Nephron (organoid): ENCODE measurements around the gene HOXB4.

ENCODE experiments used
- H3K27ac Mint-ChIP-seq, 3 experiments: 2 replicates each; pipeline ENCODE4 v1.8.0; 2020; ENCODE audit warnings: mixed read lengths in 3 of 3, mild to moderate bottlenecking in 2 of 3, moderate library complexity in 1 of 3
- H3K27me3 Mint-ChIP-seq: 2 replicates; pipeline ENCODE4 v1.8.0; 2021; ENCODE audit warnings: low read depth, mild to moderate bottlenecking, moderate library complexity, mixed read lengths
- H3K36me3 Mint-ChIP-seq: 2 replicates; pipeline ENCODE4 v1.8.0; 2020; ENCODE audit warnings: low read depth, mixed read lengths
- H3K4me1 Mint-ChIP-seq: 2 replicates; pipeline ENCODE4 v1.8.0; 2020; ENCODE audit warnings: mixed read lengths
- H3K4me3 Mint-ChIP-seq, 3 experiments: 2 replicates each; pipeline ENCODE4 v1.8.0; 2020; ENCODE audit warnings: mild to moderate bottlenecking in 3 of 3, mixed read lengths in 3 of 3, moderate library complexity in 2 of 3
- H3K9me3 Mint-ChIP-seq: 2 replicates; pipeline ENCODE4 v1.8.0; 2020; ENCODE audit warnings: mixed read lengths
- TF ChIP-seq, protein P1 (sequence below), 3 experiments: fragments of 200-600 bp; sonication (generic); IDR thresholded peaks; one replicate each; pipeline ENCODE4 v1.5.0; 2021; ENCODE audit warnings: antibody characterized with exemption in 3 of 3; ENCODE audit not compliant: unreplicated experiment in 3 of 3

The HOXB4 gene

DNA sequence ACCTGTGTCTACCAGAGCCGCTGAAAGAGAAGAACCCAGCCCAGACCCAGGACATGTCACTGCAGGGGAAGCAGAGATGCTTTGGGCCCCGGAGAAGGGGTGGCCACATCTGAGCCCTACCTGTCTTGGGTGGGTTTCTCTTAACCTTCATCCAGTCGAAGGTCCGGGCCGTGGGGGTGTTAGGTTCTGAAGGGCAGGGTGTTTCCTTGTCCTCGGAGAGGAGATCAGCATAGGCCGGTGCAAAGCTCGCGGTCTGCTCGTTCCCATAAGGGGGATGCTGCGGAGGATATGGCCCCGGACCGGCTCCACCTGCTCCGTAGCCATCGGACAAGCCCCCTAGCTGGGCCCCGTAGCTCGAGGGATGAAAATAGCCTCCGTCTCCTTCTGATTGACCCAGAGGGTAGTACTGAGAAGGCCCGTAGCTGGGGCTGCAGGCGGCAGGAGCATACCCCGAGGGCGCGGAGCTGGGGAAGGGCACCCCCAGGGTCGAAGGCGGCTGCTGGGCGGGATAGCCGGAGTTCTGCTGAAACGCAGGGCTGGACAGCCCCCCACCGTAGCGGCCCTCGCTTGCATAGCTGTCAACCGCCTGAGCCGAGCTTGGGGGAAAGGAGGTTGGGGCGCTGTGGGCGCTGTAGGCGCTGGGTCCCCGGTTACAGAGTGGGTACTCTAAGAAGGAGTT is 47.8 kb downstream of the HOXB4 start:
- Mint-ChIP-seq H3K9me3 (no peaks in the 10 kb centered on the region), H3K4me1 (peaks cover 56% of the 10 kb centered on the region), H3K27ac (peak overlapping the region in 1 of 3 experiments; percentile 27), H3K36me3 (no peaks in the 10 kb centered on the region), H3K27me3 (peaks cover 69% of the 10 kb centered on the region), H3K4me3 (peak overlapping the region; percentile 9 to 73 (median 49))
- TF ChIP-seq, protein P1, sequence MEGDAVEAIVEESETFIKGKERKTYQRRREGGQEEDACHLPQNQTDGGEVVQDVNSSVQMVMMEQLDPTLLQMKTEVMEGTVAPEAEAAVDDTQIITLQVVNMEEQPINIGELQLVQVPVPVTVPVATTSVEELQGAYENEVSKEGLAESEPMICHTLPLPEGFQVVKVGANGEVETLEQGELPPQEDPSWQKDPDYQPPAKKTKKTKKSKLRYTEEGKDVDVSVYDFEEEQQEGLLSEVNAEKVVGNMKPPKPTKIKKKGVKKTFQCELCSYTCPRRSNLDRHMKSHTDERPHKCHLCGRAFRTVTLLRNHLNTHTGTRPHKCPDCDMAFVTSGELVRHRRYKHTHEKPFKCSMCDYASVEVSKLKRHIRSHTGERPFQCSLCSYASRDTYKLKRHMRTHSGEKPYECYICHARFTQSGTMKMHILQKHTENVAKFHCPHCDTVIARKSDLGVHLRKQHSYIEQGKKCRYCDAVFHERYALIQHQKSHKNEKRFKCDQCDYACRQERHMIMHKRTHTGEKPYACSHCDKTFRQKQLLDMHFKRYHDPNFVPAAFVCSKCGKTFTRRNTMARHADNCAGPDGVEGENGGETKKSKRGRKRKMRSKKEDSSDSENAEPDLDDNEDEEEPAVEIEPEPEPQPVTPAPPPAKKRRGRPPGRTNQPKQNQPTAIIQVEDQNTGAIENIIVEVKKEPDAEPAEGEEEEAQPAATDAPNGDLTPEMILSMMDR (IDR thresholded peaks at IDR 0.05; ENCODE audit: unreplicated experiment in 3 of 3) = no peak

DNA sequence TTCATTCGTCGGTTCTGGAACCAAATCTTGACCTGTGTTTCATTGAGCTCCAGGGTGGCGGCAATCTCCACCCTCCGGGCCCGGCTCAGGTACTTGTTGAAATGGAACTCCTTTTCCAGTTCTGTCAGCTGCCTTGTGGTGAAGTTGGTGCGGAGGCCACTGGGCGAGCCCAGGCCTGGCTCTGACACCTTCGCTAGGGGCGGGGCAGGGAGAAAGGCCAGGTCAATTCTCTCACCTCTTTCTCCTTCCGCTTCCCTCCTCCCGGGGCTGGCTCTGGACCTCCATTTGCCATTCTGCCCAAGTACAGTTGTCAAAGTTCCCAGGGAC is 48.5 kb downstream of the HOXB4 start:
- Mint-ChIP-seq H3K27me3 (peaks cover 72% of the 10 kb centered on the region), H3K27ac (peak overlapping the region in 1 of 3 experiments; percentile 27), H3K9me3 (no peaks in the 10 kb centered on the region), H3K4me1 (peaks cover 63% of the 10 kb centered on the region), H3K36me3 (no peaks in the 10 kb centered on the region), H3K4me3 (peak overlapping the region in 2 of 3 experiments; percentile 49 to 73)
- TF ChIP-seq, protein P1 (IDR thresholded peaks at IDR 0.05; ENCODE audit: unreplicated experiment in 3 of 3) = no peak

DNA sequence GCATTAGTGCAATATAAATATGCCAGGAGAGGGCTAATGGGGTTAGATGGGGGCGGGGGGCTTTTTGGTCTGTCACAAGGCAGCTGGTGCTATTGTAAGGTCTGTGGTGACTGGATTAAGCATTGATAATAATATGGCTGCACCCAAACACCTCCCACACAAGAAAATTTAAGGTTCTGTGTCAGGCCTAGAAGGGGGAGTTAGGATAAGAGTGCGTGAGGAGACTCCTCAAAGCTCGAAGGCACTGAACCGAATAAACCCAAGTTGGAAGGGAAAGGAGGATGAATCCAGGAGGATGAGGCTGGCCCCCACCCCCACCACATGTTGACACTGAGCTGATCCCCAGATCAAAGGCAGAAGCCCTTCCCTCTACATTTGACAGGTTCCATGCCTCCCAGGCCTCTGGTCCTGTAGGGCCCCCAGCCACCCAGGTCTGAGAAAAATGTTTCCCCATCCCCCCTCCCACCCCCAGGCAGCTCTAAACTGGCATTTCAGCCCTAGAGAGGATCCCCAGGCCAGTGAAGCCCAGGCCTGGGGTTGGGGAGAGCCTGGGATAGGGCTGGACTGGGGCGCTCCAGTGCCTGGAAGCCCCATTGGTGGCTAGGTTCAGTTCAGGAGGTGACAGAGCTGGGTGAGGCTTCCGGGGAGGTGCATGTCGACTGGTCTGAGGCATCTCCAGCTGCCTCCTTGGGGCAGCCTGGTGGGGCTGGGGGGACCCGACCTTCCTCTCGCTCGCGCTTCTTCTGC is 49.0 kb downstream of the HOXB4 start:
- Mint-ChIP-seq H3K36me3 (no peaks in the 10 kb centered on the region), H3K4me3 (peak overlapping the region; percentile 35 to 53 (median 40)), H3K9me3 (no peaks in the 10 kb centered on the region), H3K27me3 (peaks cover 72% of the 10 kb centered on the region), H3K27ac (peak overlapping the region; percentile 86 to 93 (median 88)), H3K4me1 (peaks cover 61% of the 10 kb centered on the region)
- TF ChIP-seq, protein P1 (IDR thresholded peaks at IDR 0.05; ENCODE audit: unreplicated experiment in 3 of 3) = no peak

DNA sequence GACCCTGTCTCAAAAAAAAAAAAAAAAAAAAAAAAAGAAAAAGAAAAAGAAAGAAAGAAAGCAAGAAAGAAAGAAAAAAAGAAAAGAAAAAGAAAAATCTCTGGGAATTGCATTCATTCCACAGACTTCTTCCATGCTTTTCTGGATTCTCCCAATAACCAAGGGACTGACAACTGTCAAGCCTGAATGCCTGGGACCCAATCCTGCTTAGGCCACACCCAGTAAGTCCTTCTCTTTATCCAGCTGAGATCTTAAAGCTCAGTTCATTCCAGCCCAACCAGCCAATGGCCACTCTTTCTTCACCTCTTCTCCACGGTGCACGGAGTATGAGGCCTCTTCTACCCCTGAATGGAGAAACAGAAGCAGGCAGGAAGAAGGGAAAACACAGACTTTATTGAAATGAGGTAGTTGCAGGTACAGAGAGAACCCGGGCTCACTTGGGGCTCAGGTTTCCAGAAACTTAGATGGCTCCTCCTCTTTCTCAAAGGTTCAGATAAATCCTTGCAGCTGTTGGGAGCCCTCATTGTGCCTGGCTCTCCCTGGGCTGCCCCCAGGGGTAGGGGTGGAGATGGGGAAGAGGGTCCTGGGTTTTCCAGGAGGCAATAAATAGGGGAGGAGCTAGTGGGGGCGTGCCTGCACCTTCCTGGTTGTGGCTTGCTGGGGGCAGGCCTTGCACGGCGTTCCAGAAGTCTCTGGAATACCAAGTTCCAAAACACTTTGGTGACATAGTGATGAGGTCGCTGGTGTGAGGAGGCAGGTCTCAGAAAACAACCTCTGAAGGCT is 49.8 kb downstream of the HOXB4 start:
- Mint-ChIP-seq H3K9me3 (no peaks in the 10 kb centered on the region), H3K36me3 (no peaks in the 10 kb centered on the region), H3K4me3 (peak overlapping the region; percentile 35 to 82 (median 53)), H3K27me3 (peaks cover 71% of the 10 kb centered on the region), H3K27ac (peak overlapping the region; percentile 86 to 93 (median 88)), H3K4me1 (peaks cover 65% of the 10 kb centered on the region)
- TF ChIP-seq, protein P1 (IDR thresholded peaks at IDR 0.05; ENCODE audit: unreplicated experiment in 3 of 3) = no peak

DNA sequence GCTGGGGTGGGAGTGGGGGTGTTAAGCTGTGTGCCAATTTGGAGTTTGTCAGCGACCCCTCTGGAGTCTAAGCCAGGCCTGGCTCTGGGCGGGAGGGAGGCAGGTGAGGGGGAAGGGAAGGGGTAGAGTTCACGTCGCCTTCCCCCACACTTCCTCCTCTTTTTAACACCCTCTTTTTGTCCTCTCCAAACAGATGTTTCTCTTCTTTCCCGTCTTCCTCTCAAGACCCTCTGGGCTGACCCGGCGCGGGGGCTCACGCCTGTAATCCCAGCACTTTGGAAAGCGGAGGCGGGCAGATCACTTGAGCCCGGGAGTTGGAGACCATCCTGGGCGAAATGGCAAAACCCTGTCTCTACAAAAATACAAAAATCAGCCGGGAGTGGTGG is 50.6 kb downstream of the HOXB4 start:
- Mint-ChIP-seq H3K9me3 (no peaks in the 10 kb centered on the region), H3K27me3 (peaks cover 68% of the 10 kb centered on the region), H3K36me3 (no peaks in the 10 kb centered on the region), H3K4me1 (peaks cover 65% of the 10 kb centered on the region), H3K27ac (peak overlapping the region; percentile 88 to 99 (median 93)), H3K4me3 (peak overlapping the region; percentile 72 to 82 (median 74))
- TF ChIP-seq, protein P1 (IDR thresholded peaks at IDR 0.05; ENCODE audit: unreplicated experiment in 3 of 3) = no peak
